ENCODE results near the gene MC4R. TPM values are rescaled to one million over a fixed set of nuclear protein-coding genes. Genes with fewer than 3 reads are reported as not detected.
A peak's percentile ranks its signal among the peaks of the same experiment; 100 is the strongest.

The MC4R gene
- total and polyA plus RNA-seq, 2 donors (not counting 1 experiment from before 2014, with no cell fraction given): not detected

DNA sequence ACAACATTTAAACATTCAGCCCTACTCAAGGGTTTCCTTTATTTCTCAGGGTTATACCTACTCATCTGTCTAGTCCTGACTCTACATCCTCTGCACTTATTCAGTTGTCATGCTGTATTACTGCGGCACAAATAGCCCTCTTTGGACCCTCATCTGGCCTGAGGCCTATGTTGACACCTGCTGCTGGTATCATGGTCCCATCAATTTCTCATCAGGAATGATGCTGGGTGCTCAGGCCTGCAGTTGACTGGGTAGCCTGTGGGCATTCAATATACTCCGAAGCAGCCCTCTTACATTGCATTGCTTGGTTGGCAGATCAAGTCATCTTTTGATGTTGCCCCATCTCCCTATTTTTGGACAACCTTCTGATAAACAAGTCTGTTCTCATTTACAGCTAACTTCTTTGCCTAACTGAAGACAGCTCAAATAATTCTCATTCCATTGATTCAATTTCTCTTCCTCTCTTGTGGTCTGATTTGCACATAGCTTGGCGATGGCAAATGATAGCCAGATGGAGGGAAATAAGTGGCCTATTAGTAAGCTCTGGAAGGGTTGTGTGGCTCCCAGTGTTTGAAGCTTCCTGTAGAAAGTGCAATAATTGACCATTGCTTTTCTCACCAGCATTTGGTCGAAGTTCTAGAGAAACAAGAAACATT lies 19.1 kb upstream of the MC4R start:
- peak in 1 of 2 donors; percentile 51 for DNase-seq (ENCODE audit: low read depth in 2 of 2)

DNA sequence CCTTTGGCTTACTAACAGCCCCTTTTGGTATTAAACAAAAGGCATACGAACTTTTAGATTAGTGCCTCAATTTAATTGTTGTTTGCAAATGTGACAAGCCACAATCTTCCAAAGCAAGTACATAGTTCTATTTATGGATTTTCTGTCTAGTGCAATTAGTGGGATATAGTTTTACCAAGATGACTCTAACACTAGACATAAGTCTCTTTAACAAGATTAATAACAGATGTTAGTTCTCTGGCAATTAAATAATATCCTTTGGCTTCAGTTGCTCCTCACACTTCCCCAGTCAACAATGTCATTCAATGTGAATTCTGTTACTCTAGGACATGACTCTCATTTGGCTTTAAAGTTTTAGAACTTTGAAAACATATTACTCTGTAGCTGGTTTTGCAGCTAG lies 16.7 kb upstream of the MC4R start:
- no peaks in the 10 kb centered on the region for H3K36me3 ChIP-seq (ENCODE audit: control insufficient read depth, insufficient read depth, low read length)
- TF ChIP-seq EZH2 (IDR thresholded peaks at IDR 0.05; ENCODE audit: low read length, missing control alignments): no peak
- TF ChIP-seq, protein P1, sequence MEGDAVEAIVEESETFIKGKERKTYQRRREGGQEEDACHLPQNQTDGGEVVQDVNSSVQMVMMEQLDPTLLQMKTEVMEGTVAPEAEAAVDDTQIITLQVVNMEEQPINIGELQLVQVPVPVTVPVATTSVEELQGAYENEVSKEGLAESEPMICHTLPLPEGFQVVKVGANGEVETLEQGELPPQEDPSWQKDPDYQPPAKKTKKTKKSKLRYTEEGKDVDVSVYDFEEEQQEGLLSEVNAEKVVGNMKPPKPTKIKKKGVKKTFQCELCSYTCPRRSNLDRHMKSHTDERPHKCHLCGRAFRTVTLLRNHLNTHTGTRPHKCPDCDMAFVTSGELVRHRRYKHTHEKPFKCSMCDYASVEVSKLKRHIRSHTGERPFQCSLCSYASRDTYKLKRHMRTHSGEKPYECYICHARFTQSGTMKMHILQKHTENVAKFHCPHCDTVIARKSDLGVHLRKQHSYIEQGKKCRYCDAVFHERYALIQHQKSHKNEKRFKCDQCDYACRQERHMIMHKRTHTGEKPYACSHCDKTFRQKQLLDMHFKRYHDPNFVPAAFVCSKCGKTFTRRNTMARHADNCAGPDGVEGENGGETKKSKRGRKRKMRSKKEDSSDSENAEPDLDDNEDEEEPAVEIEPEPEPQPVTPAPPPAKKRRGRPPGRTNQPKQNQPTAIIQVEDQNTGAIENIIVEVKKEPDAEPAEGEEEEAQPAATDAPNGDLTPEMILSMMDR (conservative IDR thresholded peaks at IDR 0.05 in 1 of 2, IDR thresholded peaks at IDR 0.05 in 1 of 2; ENCODE audit: low read depth in 1 of 2, low read length in 2 of 2): no peak
- H3K9ac ChIP-seq (ENCODE audit: insufficient read depth, low read length): no peak overlapping the region
- no peak overlapping the region for H3K27ac ChIP-seq (ENCODE audit: insufficient read depth, low read length)
- H3K9me3 ChIP-seq (ENCODE audit: control insufficient read depth, insufficient read depth, low read depth, low read length): no peaks in the 10 kb centered on the region
- H3K4me2 ChIP-seq (ENCODE audit: extremely low read depth, insufficient read depth, low read length): no peak overlapping the region
- no peaks in the 10 kb centered on the region for H3K27me3 ChIP-seq (ENCODE audit: control insufficient read depth, insufficient read depth, low read length)
- no peaks in the 10 kb centered on the region for H4K20me1 ChIP-seq (ENCODE audit: control insufficient read depth, extremely low read depth, insufficient read depth, low read length)
- H2AFZ ChIP-seq (ENCODE audit: low read length): no peak overlapping the region
- H3K4me3 ChIP-seq (replicated peaks in 1 of 4; ENCODE audit: control extremely low read depth in 1 of 4, insufficient read depth in 1 of 4, low read depth in 3 of 4, low read length in 4 of 4): no peak overlapping the region
- DNase-seq (ENCODE audit: low read depth in 2 of 2): no peak
- H3K4me1 ChIP-seq (ENCODE audit: control insufficient read depth, extremely low read depth, insufficient read depth, low read length): no peaks in the 10 kb centered on the region
- H3K79me2 ChIP-seq (ENCODE audit: control insufficient read depth, insufficient read depth, low read length): no peaks in the 10 kb centered on the region

More for the DNA sequence above, 19.1 kb upstream of the MC4R start:
- TF ChIP-seq, protein P1 (conservative IDR thresholded peaks at IDR 0.05 in 1 of 2, IDR thresholded peaks at IDR 0.05 in 1 of 2; ENCODE audit: low read depth in 1 of 2, low read length in 2 of 2): no peak
- TF ChIP-seq EZH2 (IDR thresholded peaks at IDR 0.05; ENCODE audit: low read length, missing control alignments): no peak
- H2AFZ ChIP-seq (ENCODE audit: low read length): no peak overlapping the region
- H3K9ac ChIP-seq (ENCODE audit: insufficient read depth, low read length): no peak overlapping the region
- no peaks in the 10 kb centered on the region for H4K20me1 ChIP-seq (ENCODE audit: control insufficient read depth, extremely low read depth, insufficient read depth, low read length)
- H3K36me3 ChIP-seq (ENCODE audit: control insufficient read depth, insufficient read depth, low read length): no peaks in the 10 kb centered on the region
- no peaks in the 10 kb centered on the region for H3K4me1 ChIP-seq (ENCODE audit: control insufficient read depth, extremely low read depth, insufficient read depth, low read length)
- no peaks in the 10 kb centered on the region for H3K79me2 ChIP-seq (ENCODE audit: control insufficient read depth, insufficient read depth, low read length)
- H3K27ac ChIP-seq (ENCODE audit: insufficient read depth, low read length): no peak overlapping the region
- H3K4me2 ChIP-seq (ENCODE audit: extremely low read depth, insufficient read depth, low read length): no peak overlapping the region
- no peaks in the 10 kb centered on the region for H3K27me3 ChIP-seq (ENCODE audit: control insufficient read depth, insufficient read depth, low read length)
- no peaks in the 10 kb centered on the region for H3K9me3 ChIP-seq (ENCODE audit: control insufficient read depth, insufficient read depth, low read depth, low read length)
- no peak overlapping the region for H3K4me3 ChIP-seq (replicated peaks in 1 of 4; ENCODE audit: control extremely low read depth in 1 of 4, insufficient read depth in 1 of 4, low read depth in 3 of 4, low read length in 4 of 4)

DNA sequence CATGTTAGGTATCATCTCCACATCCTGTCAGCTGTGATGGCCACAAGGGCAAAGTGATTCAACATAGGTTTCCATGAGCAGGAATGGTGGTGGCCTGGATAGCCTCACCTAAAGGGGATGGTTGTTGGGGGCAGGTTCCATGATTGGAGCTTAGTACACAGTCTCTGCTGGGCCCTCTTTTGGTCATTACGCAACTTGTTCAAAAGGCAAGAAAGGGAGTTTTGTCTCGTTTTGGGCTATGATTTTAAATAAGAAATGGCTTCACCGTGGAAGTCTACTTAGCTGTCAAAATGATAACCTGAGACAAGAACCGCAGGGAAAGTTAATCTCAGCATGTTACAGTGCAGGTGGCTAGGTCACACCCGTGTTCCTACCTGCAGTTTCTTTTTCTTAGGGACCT lies 13.1 kb upstream of the MC4R start:
- no peaks in the 10 kb centered on the region for H3K79me2 ChIP-seq (ENCODE audit: control insufficient read depth, insufficient read depth, low read length)
- H2AFZ ChIP-seq (ENCODE audit: low read length): no peak overlapping the region
- H3K36me3 ChIP-seq (ENCODE audit: control insufficient read depth, insufficient read depth, low read length): no peaks in the 10 kb centered on the region
- H3K4me3 ChIP-seq (replicated peaks in 1 of 4; ENCODE audit: control extremely low read depth in 1 of 4, insufficient read depth in 1 of 4, low read depth in 3 of 4, low read length in 4 of 4): no peak overlapping the region
- no peak overlapping the region for H3K4me2 ChIP-seq (ENCODE audit: extremely low read depth, insufficient read depth, low read length)
- no peak for DNase-seq (ENCODE audit: low read depth in 2 of 2)
- TF ChIP-seq EZH2 (IDR thresholded peaks at IDR 0.05; ENCODE audit: low read length, missing control alignments): no peak
- TF ChIP-seq, protein P1 (conservative IDR thresholded peaks at IDR 0.05 in 1 of 2, IDR thresholded peaks at IDR 0.05 in 1 of 2; ENCODE audit: low read depth in 1 of 2, low read length in 2 of 2): no peak
- H3K27me3 ChIP-seq (ENCODE audit: control insufficient read depth, insufficient read depth, low read length): no peaks in the 10 kb centered on the region
- H3K4me1 ChIP-seq (ENCODE audit: control insufficient read depth, extremely low read depth, insufficient read depth, low read length): no peaks in the 10 kb centered on the region
- no peak overlapping the region for H3K9ac ChIP-seq (ENCODE audit: insufficient read depth, low read length)
- H4K20me1 ChIP-seq (ENCODE audit: control insufficient read depth, extremely low read depth, insufficient read depth, low read length): no peaks in the 10 kb centered on the region
- H3K9me3 ChIP-seq (ENCODE audit: control insufficient read depth, insufficient read depth, low read depth, low read length): no peaks in the 10 kb centered on the region
- no peak overlapping the region for H3K27ac ChIP-seq (ENCODE audit: insufficient read depth, low read length)

Data from fibroblast of lung (primary cell).